SK-N-SH (cell line): Measurements from ENCODE around the gene TFF3. TPM values are rescaled to one million over a fixed set of nuclear protein-coding genes. Genes with fewer than 3 reads are reported as not detected.

Experiments used
- CTCF ChIA-PET: fragments of 300-600, 350-600 bp; formaldehyde crosslinking; extraction: SDS; loops from one replicate; lab custom pipeline; 2021; lab: Yijun Ruan, JAX
- POLR2A ChIA-PET: fragments of 350-600 bp; sonication (Branson Sonifier 250); formaldehyde crosslinking; extraction: SDS; loops from one replicate; lab custom pipeline; 2020; ENCODE audit warnings: antibody characterized with exemption, inconsistent platforms; lab: Yijun Ruan, JAX
- DNase-seq: peaks from one replicate; pipeline ENCODE4 v3.0.0; 2012
- H2AFZ ChIP-seq: fragments of 200-600 bp; sonication (generic); 2 replicates; pipeline ENCODE4 v1.8.1; 2016; ENCODE audit warnings: antibody characterized with exemption, mild to moderate bottlenecking, low read depth
- H3F3A ChIP-seq: fragments of 200-600 bp; sonication (generic); replicated peaks from 2 replicates; pipeline ENCODE3; 2016; ENCODE audit warnings: antibody characterized with exemption, mild to moderate bottlenecking; ENCODE audit not compliant: insufficient read depth
- H3K27ac ChIP-seq, 2 experiments: fragments of 200-500 bp in 1 of 2; fragments of 200-600 bp in 1 of 2; sonication (Bioruptor generic) in 1 of 2; sonication (generic), shearing (Covaris generic) in 1 of 2; 2 replicates each; pipeline versions ENCODE4 v1.5.1 to v1.6.1; 2014 to 2016; ENCODE audit warnings: low read depth in 2 of 2, inconsistent platforms in 1 of 2, low read length in 1 of 2, mild to moderate bottlenecking in 1 of 2, mixed read lengths in 1 of 2
- H3K27me3 ChIP-seq: fragments of 200-600 bp; sonication (generic), shearing (Covaris generic); 2 replicates; pipeline ENCODE4 v1.6.1; 2016; ENCODE audit warnings: mixed run types; ENCODE audit not compliant: insufficient read depth
- H3K36me3 ChIP-seq, 2 experiments: fragments of 200-500 bp in 1 of 2; fragments of 200-600 bp in 1 of 2; sonication (Bioruptor generic) in 1 of 2; sonication (generic) in 1 of 2; replicated peaks in 1 of 2; 2 replicates each; pipeline versions ENCODE3 to v1.5.1; 2014 to 2016; ENCODE audit warnings: low read length in 1 of 2, mild to moderate bottlenecking in 1 of 2; ENCODE audit not compliant: insufficient read depth in 2 of 2, control insufficient read depth in 1 of 2
- H3K4me1 ChIP-seq, 2 experiments: fragments of 200-500 bp in 1 of 2; fragments of 200-600 bp in 1 of 2; sonication (Bioruptor generic) in 1 of 2; sonication (generic), shearing (Covaris generic) in 1 of 2; 2 replicates each; pipeline versions ENCODE4 v1.5.1 to v1.6.1; 2014 to 2016; ENCODE audit warnings: low read depth in 1 of 2, low read length in 1 of 2, mixed run types in 1 of 2; ENCODE audit not compliant: insufficient read depth in 2 of 2, control insufficient read depth in 1 of 2
- H3K4me2 ChIP-seq: fragments of 200-600 bp; sonication (generic), shearing (Covaris generic); 2 replicates; pipeline ENCODE4 v1.6.1; 2017; ENCODE audit warnings: mixed run types
- H3K4me3 ChIP-seq, 2 experiments: fragments of 200-500 bp in 1 of 2; fragments of 200-600 bp in 1 of 2; sonication (Bioruptor generic) in 1 of 2; sonication (generic), shearing (Covaris generic) in 1 of 2; 2 replicates each; pipeline versions ENCODE4 v1.5.1 to v1.8.1; 2014 to 2016; ENCODE audit warnings: low read depth in 2 of 2, inconsistent platforms in 1 of 2, low read length in 1 of 2, mild to moderate bottlenecking in 1 of 2, mixed read lengths in 1 of 2, moderate library complexity in 1 of 2
- H3K79me2 ChIP-seq: fragments of 200-600 bp; sonication (generic); 2 replicates; pipeline ENCODE4 v1.8.1; 2017; ENCODE audit warnings: mild to moderate bottlenecking; ENCODE audit not compliant: insufficient read depth
- H3K9ac ChIP-seq: fragments of 200-600 bp; sonication (generic); 2 replicates; pipeline ENCODE4 v1.6.1; 2017; ENCODE audit warnings: mixed run types
- H3K9me2 ChIP-seq: fragments of 200-600 bp; sonication (generic); 2 replicates; pipeline ENCODE4 v1.6.1; 2017; ENCODE audit warnings: mixed run types
- H3K9me3 ChIP-seq: fragments of 200-600 bp; sonication (generic); 2 replicates; pipeline ENCODE4 v1.6.1; 2017; ENCODE audit warnings: mixed run types, mild to moderate bottlenecking, moderate library complexity
- H4K20me1 ChIP-seq: fragments of 200-600 bp; sonication (generic); 2 replicates; pipeline ENCODE4 v1.6.1; 2017; ENCODE audit warnings: mild to moderate bottlenecking, mixed run types; ENCODE audit not compliant: insufficient read depth
- CHD2 ChIP-seq: fragments of 150-350 bp; IDR thresholded peaks from 2 replicates; pipeline ENCODE4 v1.6.1; 2018; ENCODE audit warnings: low read length; ENCODE audit not compliant: partially characterized antibody
- ELF1 ChIP-seq: IDR thresholded peaks from 2 replicates; pipeline ENCODE4 v1.4.0; 2012
- EZH2phosphoT487 ChIP-seq: fragments of 200-600 bp; sonication (generic); IDR thresholded peaks from 2 replicates; pipeline ENCODE4 v1.6.1; 2017; ENCODE audit warnings: low read depth, mixed run types, mild to moderate bottlenecking, antibody characterized with exemption, moderate library complexity, borderline replicate concordance
- FOSL2 ChIP-seq: IDR thresholded peaks from 2 replicates; pipeline ENCODE4 v1.4.0; 2012; ENCODE audit warnings: low read depth, mild to moderate bottlenecking, moderate library complexity, borderline replicate concordance
- GABPA ChIP-seq: IDR thresholded peaks from 2 replicates; pipeline ENCODE4 v1.4.0; 2012; ENCODE audit warnings: low read depth, mild to moderate bottlenecking
- GATA2 ChIP-seq: sonication (generic); formaldehyde crosslinking; IDR thresholded peaks from 2 replicates; pipeline ENCODE4 v1.5.0; 2020; ENCODE audit warnings: mild to moderate bottlenecking, missing genetic modification reagents
- JUND ChIP-seq: IDR thresholded peaks from 2 replicates; pipeline ENCODE4 v1.4.0; 2012
- MEF2A ChIP-seq: IDR thresholded peaks from 2 replicates; pipeline ENCODE4 v1.4.0; 2012; ENCODE audit warnings: low read depth, borderline replicate concordance
- MXI1 ChIP-seq: IDR thresholded peaks from 2 replicates; pipeline ENCODE4 v1.6.1; 2012; ENCODE audit warnings: mild to moderate bottlenecking, low read depth, low read length, improper control_type of control experiment
- NFIC ChIP-seq: IDR thresholded peaks from 2 replicates; pipeline ENCODE4 v1.4.0; 2012; ENCODE audit warnings: borderline replicate concordance
- POLR2AphosphoS5 ChIP-seq: IDR thresholded peaks from 2 replicates; pipeline ENCODE4 v1.6.1; 2012; ENCODE audit warnings: low read depth, low read length
- RAD21 ChIP-seq: IDR thresholded peaks from 2 replicates; pipeline ENCODE4 v1.6.1; 2012; ENCODE audit warnings: mild to moderate bottlenecking, low read length
- RFX5 ChIP-seq: IDR thresholded peaks from 2 replicates; pipeline ENCODE4 v1.6.1; 2012; ENCODE audit warnings: mild to moderate bottlenecking, improper control_type of control experiment, low read length
- SIN3A ChIP-seq: IDR thresholded peaks from 2 replicates; pipeline ENCODE4 v1.6.1; 2012; ENCODE audit warnings: low read depth, mild to moderate bottlenecking, low read length, moderate library complexity, borderline replicate concordance
- SMC3 ChIP-seq: IDR thresholded peaks from 2 replicates; pipeline ENCODE4 v1.6.1; 2012; ENCODE audit warnings: low read depth, low read length, improper control_type of control experiment
- WGBS: methylation state at CpG from one replicate; pipeline ENCODE4 v1.1.6; 2017; ENCODE audit warnings: low lambda C conversion rate; 5-methylcytosine and 5-hydroxymethylcytosine counted together
- polyA plus RNA-seq, 3 experiments: library from polyadenylated mRNA; depleted of rRNA; stranded (reverse); fragments of >200 nt; gene quantifications; 2 replicates each; pipeline ENCODE4 v1.2.3, GENCODE V29; 2012
- TF ChIP-seq, protein P1 (sequence below): fragments of 200-600 bp; sonication (generic); IDR thresholded peaks from 2 replicates; pipeline ENCODE4 v1.6.1; 2017; ENCODE audit warnings: antibody characterized with exemption, mild to moderate bottlenecking, moderate library complexity
- TF ChIP-seq, protein P2 (sequence below): IDR thresholded peaks from 2 replicates; pipeline ENCODE4; 2012
- TF ChIP-seq, protein P3 (sequence below): fragments of 150-350 bp; IDR thresholded peaks from 2 replicates; pipeline ENCODE4 v1.6.1; 2017; ENCODE audit warnings: antibody characterized with exemption, low read length, low read depth, borderline replicate concordance
- TF ChIP-seq, protein P4 (sequence below): IDR thresholded peaks from 2 replicates; pipeline ENCODE4 v1.4.0; 2012; ENCODE audit warnings: low read depth, borderline replicate concordance

The TFF3 gene
- polyA plus RNA-seq, 1 of the 3 experiments (the other 2 are of a cell fraction): not detected

DNA sequence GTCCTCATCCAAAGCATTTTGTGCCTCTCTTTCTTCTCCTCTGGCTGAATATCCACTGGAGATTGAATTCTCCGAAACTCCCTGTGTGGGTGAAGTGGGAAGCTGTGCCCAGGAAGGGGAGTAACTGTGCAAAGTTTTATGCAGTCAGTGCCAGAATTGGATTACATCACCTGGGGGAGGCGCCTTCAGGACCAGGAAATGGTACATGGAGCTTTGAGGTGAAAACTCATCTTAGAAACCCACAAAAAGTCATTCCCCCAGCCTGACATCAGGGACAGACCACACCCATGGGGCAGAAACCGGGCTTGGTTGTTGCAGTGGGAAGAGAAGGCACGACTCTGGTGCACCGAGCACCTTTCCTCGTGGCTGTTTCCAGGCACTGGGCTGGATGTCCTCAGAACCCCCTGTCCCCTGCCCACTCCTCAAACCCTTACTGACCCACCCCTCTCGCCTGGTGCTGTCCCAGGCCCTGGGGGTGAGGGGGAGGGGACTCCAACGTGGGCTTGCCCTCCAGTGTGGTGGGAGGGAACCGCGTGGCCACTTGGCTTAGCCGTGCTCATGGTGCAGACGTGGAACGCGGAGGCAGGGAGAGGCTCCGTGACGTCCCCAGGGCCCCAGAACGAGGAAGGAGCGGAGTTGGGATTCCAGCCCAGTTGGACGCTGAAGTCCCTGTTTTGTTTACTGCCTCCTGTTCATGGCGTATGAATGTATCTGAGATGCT, 15.7 kb downstream of the TFF3 start:
- CTCF ChIA-PET: no interaction called here

DNA sequence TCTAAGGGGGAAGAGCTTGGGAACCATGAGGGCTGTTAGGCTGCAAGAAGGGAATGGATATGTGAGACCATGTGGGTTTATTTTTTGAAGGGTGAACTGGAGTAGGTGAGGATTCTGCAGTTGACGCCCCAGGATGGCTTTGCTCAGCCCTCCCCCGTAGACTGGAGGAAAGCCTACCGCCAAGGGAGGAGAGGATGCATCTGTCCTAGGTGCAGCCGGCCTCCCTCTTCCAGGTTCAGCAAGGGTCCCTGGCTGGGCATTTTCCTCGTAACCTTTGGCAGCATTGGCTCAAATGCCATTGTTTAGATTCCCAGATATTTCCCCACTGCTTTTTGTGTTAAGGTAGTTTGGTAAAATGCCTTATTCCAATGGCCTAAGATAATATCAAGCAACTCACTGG, 16.6 kb downstream of the TFF3 start:
- 58% methylated on average over 4 of the region's 5 CpGs for WGBS
- CTCF ChIA-PET: interaction anchor here (3.0 kb wide), 1 partner anchor 12 kb away, joined by 10 read pairs; no protein-coding TSS in a partner anchor
- H3K27me3 ChIP-seq: no peaks in the 10 kb centered on the region
- no peaks in the 10 kb centered on the region for H3K9me3 ChIP-seq
- no peak overlapping the region for H3K9ac ChIP-seq
- no peaks in the 10 kb centered on the region for H3K36me3 ChIP-seq
- H3K4me2 ChIP-seq: no peak overlapping the region
- no peak overlapping the region for H2AFZ ChIP-seq
- DNase-seq: no peak
- no peaks in the 10 kb centered on the region for H3F3A ChIP-seq
- TF ChIP-seq RAD21 (no peak), ELF1 (no peak), MXI1 (no peak), EZH2phosphoT487 (no peak), GABPA (no peak)
- TF ChIP-seq, protein P1, sequence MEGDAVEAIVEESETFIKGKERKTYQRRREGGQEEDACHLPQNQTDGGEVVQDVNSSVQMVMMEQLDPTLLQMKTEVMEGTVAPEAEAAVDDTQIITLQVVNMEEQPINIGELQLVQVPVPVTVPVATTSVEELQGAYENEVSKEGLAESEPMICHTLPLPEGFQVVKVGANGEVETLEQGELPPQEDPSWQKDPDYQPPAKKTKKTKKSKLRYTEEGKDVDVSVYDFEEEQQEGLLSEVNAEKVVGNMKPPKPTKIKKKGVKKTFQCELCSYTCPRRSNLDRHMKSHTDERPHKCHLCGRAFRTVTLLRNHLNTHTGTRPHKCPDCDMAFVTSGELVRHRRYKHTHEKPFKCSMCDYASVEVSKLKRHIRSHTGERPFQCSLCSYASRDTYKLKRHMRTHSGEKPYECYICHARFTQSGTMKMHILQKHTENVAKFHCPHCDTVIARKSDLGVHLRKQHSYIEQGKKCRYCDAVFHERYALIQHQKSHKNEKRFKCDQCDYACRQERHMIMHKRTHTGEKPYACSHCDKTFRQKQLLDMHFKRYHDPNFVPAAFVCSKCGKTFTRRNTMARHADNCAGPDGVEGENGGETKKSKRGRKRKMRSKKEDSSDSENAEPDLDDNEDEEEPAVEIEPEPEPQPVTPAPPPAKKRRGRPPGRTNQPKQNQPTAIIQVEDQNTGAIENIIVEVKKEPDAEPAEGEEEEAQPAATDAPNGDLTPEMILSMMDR: no peak
- TF ChIP-seq, protein P2, sequence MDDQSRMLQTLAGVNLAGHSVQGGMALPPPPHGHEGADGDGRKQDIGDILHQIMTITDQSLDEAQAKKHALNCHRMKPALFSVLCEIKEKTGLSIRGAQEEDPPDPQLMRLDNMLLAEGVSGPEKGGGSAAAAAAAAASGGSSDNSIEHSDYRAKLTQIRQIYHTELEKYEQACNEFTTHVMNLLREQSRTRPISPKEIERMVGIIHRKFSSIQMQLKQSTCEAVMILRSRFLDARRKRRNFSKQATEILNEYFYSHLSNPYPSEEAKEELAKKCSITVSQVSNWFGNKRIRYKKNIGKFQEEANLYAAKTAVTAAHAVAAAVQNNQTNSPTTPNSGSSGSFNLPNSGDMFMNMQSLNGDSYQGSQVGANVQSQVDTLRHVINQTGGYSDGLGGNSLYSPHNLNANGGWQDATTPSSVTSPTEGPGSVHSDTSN: no peak
- TF ChIP-seq, protein P3, sequence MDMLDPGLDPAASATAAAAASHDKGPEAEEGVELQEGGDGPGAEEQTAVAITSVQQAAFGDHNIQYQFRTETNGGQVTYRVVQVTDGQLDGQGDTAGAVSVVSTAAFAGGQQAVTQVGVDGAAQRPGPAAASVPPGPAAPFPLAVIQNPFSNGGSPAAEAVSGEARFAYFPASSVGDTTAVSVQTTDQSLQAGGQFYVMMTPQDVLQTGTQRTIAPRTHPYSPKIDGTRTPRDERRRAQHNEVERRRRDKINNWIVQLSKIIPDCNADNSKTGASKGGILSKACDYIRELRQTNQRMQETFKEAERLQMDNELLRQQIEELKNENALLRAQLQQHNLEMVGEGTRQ: no peak
- TF ChIP-seq, protein P4, sequence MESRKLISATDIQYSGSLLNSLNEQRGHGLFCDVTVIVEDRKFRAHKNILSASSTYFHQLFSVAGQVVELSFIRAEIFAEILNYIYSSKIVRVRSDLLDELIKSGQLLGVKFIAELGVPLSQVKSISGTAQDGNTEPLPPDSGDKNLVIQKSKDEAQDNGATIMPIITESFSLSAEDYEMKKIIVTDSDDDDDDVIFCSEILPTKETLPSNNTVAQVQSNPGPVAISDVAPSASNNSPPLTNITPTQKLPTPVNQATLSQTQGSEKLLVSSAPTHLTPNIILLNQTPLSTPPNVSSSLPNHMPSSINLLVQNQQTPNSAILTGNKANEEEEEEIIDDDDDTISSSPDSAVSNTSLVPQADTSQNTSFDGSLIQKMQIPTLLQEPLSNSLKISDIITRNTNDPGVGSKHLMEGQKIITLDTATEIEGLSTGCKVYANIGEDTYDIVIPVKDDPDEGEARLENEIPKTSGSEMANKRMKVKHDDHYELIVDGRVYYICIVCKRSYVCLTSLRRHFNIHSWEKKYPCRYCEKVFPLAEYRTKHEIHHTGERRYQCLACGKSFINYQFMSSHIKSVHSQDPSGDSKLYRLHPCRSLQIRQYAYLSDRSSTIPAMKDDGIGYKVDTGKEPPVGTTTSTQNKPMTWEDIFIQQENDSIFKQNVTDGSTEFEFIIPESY: no peak
- H4K20me1 ChIP-seq: no peaks in the 10 kb centered on the region
- H3K4me1 ChIP-seq: peaks cover 0 to 9% of the 10 kb centered on the region in 2 experiments; a peak in 1 of 4 replicates
- H3K9me2 ChIP-seq: no peaks in the 10 kb centered on the region
- no peak overlapping the region for H3K27ac ChIP-seq
- H3K79me2 ChIP-seq: no peaks in the 10 kb centered on the region
- POLR2A ChIA-PET: no interaction called here
- H3K4me3 ChIP-seq: no peak overlapping the region

More for the DNA sequence above, 15.7 kb downstream of the TFF3 start:
- no peaks in the 10 kb centered on the region for H3F3A ChIP-seq
- H3K4me2 ChIP-seq: no peak overlapping the region
- 56% methylated on average over 15 of the region's 20 CpGs for WGBS
- no peaks in the 10 kb centered on the region for H3K27me3 ChIP-seq
- no peaks in the 10 kb centered on the region for H3K36me3 ChIP-seq
- H3K9ac ChIP-seq: no peak overlapping the region
- H3K9me2 ChIP-seq: no peaks in the 10 kb centered on the region
- H3K79me2 ChIP-seq: no peaks in the 10 kb centered on the region
- H3K9me3 ChIP-seq: no peaks in the 10 kb centered on the region
- TF ChIP-seq, protein P3: no peak
- TF ChIP-seq RFX5: no peak
- no peak for TF ChIP-seq GABPA
- TF ChIP-seq, protein P2: no peak
- no peak for TF ChIP-seq SMC3
- TF ChIP-seq GATA2 (CRISPR knock-in tag): no peak
- TF ChIP-seq MEF2A: no peak
- no peak for TF ChIP-seq EZH2phosphoT487
- no peak for TF ChIP-seq FOSL2
- no peak for TF ChIP-seq CHD2
- no peak for TF ChIP-seq NFIC
- no peak for TF ChIP-seq JUND
- TF ChIP-seq SIN3A: no peak
- TF ChIP-seq POLR2AphosphoS5: no peak
- no peak overlapping the region for H3K4me3 ChIP-seq
- peaks cover 0 to 9% of the 10 kb centered on the region in 2 experiments; a peak in 1 of 4 replicates for H3K4me1 ChIP-seq
- DNase-seq: no peak
- no peak overlapping the region for H3K27ac ChIP-seq
- no peaks in the 10 kb centered on the region for H4K20me1 ChIP-seq
- H2AFZ ChIP-seq: no peak overlapping the region
- POLR2A ChIA-PET: no interaction called here
